Renal cortex interstitium (tissue), 11 donors: ENCODE data around the gene DNAL1. TPM values are rescaled to one million over a fixed set of nuclear protein-coding genes. Genes with fewer than 3 reads are reported as not detected.
"Not testable (repeated sequence)": the region's sequence is repeated elsewhere in the genome, so short reads cannot be mapped to it uniquely, and the experiment has no call there.

Experiments
- DNase-seq, 11 donors: peaks; one replicate each; pipeline ENCODE4 v3.0.0-alpha.2; 2013; ENCODE audit warnings: low read depth in 9 of 11, low spot score in 4 of 11; ENCODE audit errors: extremely low read depth in 1 of 11
- polyA plus RNA-seq, 3 donors: library from polyadenylated mRNA; unstranded; fragments of 120-200 nt; gene quantifications; one replicate each; pipeline ENCODE4 v1.2.1, GENCODE V29; 2013; ENCODE audit not compliant: insufficient read length in 3 of 3

DNAL1 gene
- polyA plus RNA-seq, 3 donors = 18.1 to 22.4 (median 20.8) TPM

GRCh38 chr14:73633116-73634010 lies 11.4 kb upstream of the DNAL1 start:
- peak in 9 of 11 donors; percentile 43 to 77 (median 64) for DNase-seq

DNA sequence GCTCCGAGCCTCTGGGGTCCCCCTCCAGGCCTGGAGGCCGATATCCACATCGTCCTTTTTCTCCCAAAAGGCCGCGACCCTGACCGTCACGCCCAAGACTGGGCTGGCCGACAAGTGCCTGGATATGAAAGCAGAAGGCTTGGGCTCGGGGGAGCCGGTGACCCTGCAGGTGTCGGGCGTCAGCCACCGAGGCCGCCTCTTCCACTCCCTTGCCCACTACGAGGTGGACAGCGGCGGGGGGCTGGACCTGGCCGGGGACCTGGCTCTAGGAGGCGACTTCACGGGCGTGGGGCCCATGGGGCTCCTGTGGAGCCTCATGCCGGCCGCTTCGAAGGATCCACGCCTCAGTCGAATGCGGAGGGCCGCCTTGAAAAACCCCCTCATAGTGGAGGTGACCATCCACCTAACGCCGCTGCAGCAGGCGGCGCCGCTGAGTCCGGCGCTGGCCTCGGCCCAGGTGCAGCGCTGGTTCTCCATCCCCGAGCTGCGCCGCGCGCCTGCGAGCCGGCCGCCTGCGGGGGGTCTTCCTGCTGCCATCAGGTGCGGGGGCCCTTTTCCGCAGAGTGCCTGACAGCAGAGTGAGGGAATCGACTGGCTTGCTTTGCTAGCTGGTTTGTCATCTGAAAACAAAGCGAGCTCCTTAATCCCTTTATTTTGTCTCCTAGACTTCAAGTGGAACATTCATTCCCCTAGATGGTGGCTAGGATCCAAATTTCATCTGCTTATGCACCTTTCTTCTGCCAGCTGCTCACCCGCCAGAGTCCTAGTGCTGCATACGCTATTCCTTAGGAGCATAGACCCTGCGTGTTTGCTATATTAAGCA lies 10.6 kb upstream of the DNAL1 start:
- peak in 2 of 11 donors; percentile 15 to 20 for DNase-seq

DNA sequence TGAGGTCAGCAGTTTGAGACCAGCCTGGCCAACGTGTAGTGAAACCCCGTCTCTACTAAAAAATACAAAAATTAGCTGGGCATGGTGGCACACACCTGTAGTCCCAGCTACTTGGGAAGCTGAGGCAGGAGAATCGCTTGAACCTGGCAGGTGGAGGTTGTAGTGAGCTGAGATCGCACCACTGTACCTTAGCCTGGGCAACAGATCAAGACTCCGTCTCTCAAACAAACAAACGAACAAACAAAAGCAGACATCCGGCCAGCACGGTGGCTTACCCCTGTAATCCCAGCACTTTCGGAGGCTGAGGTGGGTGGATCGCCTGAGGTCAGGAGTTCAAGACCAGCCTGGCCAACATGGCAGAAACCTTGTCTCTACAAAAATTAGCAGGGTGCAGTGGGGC lies 8.4 kb upstream of the DNAL1 start:
- not testable (repeated sequence) for DNase-seq

GRCh38 chr14:73637830-73638229 lies 7.0 kb upstream of the DNAL1 start:
- no peak for DNase-seq

GRCh38 chr14:73640796-73641365 lies 3.9 kb upstream of the DNAL1 start:
- DNase-seq = no peak

GRCh38 chr14:73645248-73645610 lies 443 bp downstream of the DNAL1 start:
- DNase-seq = no peak

GRCh38 chr14:73651005-73651404 lies 6.2 kb downstream of the DNAL1 start:
- DNase-seq = no peak

DNA sequence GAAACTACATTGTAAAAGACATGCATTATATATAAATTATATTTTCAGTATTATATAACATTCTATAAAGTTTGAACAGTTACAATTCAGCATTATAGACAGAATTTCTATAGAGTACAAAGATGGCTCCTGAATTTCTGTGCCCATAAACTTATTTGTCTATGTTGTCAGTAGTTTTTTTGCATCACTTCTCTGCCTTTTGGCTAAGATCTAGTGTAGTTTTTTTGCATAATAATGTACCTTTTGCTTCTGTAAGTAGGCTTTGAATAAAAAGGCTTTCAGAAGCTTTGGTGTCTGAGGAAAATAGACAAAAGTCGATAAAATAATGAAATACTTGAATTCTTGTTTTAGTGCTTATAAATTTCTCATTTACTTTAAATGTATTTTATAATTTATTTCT lies 11.1 kb downstream of the DNAL1 start:
- DNase-seq = no peak

GRCh38 chr14:73659202-73659601 lies 14.4 kb downstream of the DNAL1 start:
- not testable (repeated sequence) for DNase-seq

DNA sequence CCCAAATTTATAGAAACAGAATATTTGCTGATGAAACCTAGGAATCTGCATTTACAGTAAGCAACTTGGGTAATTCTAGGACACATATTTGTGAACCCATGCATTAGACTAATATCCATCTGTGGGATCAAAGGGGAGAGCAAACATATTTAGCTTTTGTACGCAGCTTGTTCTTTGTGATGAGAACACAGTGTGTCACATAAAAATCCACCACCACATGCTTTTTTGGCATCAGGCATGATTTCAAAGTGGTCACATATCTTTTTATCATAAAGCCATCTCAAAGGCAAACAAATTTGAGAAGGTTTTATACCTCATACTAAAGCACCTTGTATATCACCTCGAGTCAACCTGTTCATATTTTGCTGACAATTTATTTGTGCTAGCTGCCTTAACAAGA lies 15.7 kb downstream of the DNAL1 start:
- no peak for DNase-seq

GRCh38 chr14:73661872-73662271 lies 17.1 kb downstream of the DNAL1 start:
- no peak for DNase-seq

- no peak for DNase-seq
These were observed 17.7 kb downstream of the DNAL1 start for GRCh38 chr14:73662487-73662943.

- no peak for DNase-seq
These were observed 18.9 kb downstream of the DNAL1 start for GRCh38 chr14:73663548-73664212.

DNA sequence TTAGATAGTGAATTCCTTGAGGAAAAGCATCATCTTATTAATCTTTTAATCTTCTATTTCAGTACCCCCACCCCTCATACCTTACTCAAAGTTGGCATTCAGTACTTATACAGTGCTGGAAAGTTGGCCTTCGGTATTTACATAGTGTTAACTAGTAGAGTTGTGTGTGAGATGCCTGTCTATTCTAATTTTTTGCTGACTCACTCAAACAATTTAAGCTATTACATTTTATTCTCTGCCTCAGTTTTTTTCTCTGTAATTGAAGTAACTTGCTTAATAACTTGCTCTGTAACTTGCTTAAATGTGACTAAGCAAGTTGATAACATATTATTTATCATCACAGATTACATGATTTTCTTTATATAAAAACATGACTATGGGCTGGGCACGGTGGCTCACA lies 20.3 kb downstream of the DNAL1 start:
- no peak for DNase-seq

- no peak for DNase-seq
These were observed 21.8 kb downstream of the DNAL1 start for GRCh38 chr14:73666583-73666982.

DNA sequence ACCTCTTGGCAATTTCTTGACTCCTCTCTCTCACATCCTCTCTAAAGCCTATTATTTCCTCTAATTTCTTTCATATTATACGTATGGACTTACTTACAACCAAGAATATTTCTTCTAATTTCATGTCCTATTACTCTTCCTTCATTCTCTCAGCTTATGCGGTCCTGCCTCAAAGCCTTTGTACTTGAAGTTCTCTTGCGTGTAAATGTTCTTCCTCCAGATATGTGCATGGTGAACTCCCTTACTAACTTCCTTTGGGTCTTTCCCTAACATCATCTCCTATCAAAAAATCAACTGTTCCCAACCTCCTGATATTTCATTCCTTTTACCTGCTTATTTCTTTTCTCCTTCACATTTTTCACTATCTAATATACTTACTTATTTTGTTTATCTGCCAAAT lies 23.1 kb downstream of the DNAL1 start:
- no peak for DNase-seq

DNA sequence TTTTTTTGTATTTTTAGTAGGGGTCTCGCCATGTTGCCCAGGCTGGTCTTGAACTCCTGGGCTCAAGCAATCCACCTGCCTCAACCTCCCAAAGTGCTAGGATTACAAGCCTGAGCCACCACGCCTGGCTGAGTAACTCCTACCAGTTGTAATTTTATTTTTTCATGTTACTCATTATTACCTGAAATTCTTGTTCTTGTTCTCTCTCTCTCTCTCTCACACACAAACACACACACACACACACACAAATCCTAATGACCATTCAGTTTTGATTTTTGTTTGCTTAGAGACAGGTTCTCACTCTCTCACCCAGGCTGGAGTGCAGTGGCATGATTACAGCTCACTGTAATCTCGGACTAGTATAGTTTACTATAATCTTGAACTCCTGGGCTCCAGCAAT lies 30.2 kb downstream of the DNAL1 start:
- no peak for DNase-seq

DNA sequence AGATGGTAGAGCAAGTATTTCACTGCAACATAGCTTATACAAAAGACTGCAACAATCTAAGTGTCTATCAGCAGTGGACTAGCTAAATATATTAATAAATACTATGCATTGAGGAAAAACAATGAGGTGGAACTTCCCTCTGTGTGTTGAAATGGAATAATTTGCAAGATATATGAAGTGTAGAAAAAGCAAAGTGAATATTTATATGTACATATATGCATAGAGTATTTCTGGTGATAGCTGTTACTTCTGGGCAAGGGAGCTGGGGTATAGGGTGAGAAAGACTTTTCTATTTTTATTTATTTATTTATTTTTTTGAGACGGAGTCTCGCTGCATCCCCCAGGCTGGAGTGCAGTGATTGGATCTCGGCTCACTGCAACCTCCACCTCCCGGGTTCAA lies 33.9 kb downstream of the DNAL1 start:
- no peak for DNase-seq

GRCh38 chr14:73680821-73681220 lies 36.0 kb downstream of the DNAL1 start:
- no peak for DNase-seq
